Body of pancreas (tissue), 4 donors: ENCODE data around the gene ZNF66.
"Not testable (repeated sequence)": the region's sequence is repeated elsewhere in the genome, so short reads cannot be mapped to it uniquely, and the experiment has no call there.

Experiments
- CTCF ChIP-seq, 7 experiments: fragments of 450-650 bp in 4 of 7; fragments of 200-600 bp in 3 of 7; sonication (generic) in 3 of 7; IDR thresholded peaks; one replicate each; pipeline ENCODE4 v1.5.1; 2016 to 2019; ENCODE audit warnings: antibody characterized with exemption in 7 of 7
- POLR2A ChIP-seq, 3 donors: fragments of 450-650 bp; IDR thresholded peaks; one replicate each; pipeline ENCODE4 v1.6.1; 2016; ENCODE audit warnings: antibody characterized with exemption in 3 of 3, mild to moderate bottlenecking in 2 of 3

GRCh38 chr19:20752291-20752690, 23.8 kb upstream of the ZNF66 start:
- not testable (repeated sequence) for TF ChIP-seq CTCF, POLR2A (IDR thresholded peaks at IDR 0.05)
